ENCODE results near the gene ESYT3. TPM values are rescaled to one million over a fixed set of nuclear protein-coding genes. Genes with fewer than 3 reads are reported as not detected.
"Not testable (repeated sequence)": the region's sequence is repeated elsewhere in the genome, so short reads cannot be mapped to it uniquely, and the experiment has no call there.

The ESYT3 gene
- total RNA-seq, 1 experiment from 2014 or later, result 0.17 TPM

GRCh38 chr3:138461896-138462295 lies 27.5 kb downstream of the ESYT3 start:
- DNase-seq (ENCODE audit: low spot score), result no peak

GRCh38 chr3:138463724-138464490 lies 29.5 kb downstream of the ESYT3 start:
- DNase-seq (ENCODE audit: low spot score), result no peak

GRCh38 chr3:138464491-138464860 lies 30.1 kb downstream of the ESYT3 start:
- no peak for DNase-seq (ENCODE audit: low spot score)

- DNase-seq (ENCODE audit: low spot score), result no peak
Observed at GRCh38 chr3:138465451-138465850, 31.0 kb downstream of the ESYT3 start.

GRCh38 chr3:138465925-138466324 lies 31.5 kb downstream of the ESYT3 start:
- DNase-seq (ENCODE audit: low spot score), result no peak

GRCh38 chr3:138467931-138468330 lies 33.5 kb downstream of the ESYT3 start:
- no peak for DNase-seq (ENCODE audit: low spot score)

GRCh38 chr3:138468451-138468850 lies 34.0 kb downstream of the ESYT3 start:
- no peak for DNase-seq (ENCODE audit: low spot score)

GRCh38 chr3:138468886-138469285 lies 34.5 kb downstream of the ESYT3 start:
- peak; percentile 50 for DNase-seq (ENCODE audit: low spot score)

- no peak for DNase-seq (ENCODE audit: low spot score)
Observed at GRCh38 chr3:138469874-138470273, 35.5 kb downstream of the ESYT3 start.

GRCh38 chr3:138470687-138471086 lies 36.3 kb downstream of the ESYT3 start:
- DNase-seq (ENCODE audit: low spot score), result no peak

GRCh38 chr3:138471481-138471880 lies 37.1 kb downstream of the ESYT3 start:
- no peak for DNase-seq (ENCODE audit: low spot score)

- no peak for DNase-seq (ENCODE audit: low spot score)
Observed at GRCh38 chr3:138472141-138472825, 37.9 kb downstream of the ESYT3 start.

GRCh38 chr3:138473391-138473790 lies 39.0 kb downstream of the ESYT3 start:
- DNase-seq (ENCODE audit: low spot score), result no peak

GRCh38 chr3:138474163-138474562 lies 39.7 kb downstream of the ESYT3 start:
- DNase-seq (ENCODE audit: low spot score), result no peak

GRCh38 chr3:138476526-138476925 lies 42.1 kb downstream of the ESYT3 start:
- DNase-seq (ENCODE audit: low spot score), result no peak

GRCh38 chr3:138477120-138477519 lies 42.7 kb downstream of the ESYT3 start:
- no peak for DNase-seq (ENCODE audit: low spot score)

GRCh38 chr3:138477801-138478200 lies 43.4 kb downstream of the ESYT3 start:
- no peak for DNase-seq (ENCODE audit: low spot score)

GRCh38 chr3:138479438-138479863 lies 45.0 kb downstream of the ESYT3 start:
- DNase-seq (ENCODE audit: low spot score), result peak; percentile 51

- not testable (repeated sequence) for DNase-seq (ENCODE audit: low spot score)
Observed at GRCh38 chr3:138484672-138485071, 50.3 kb downstream of the ESYT3 start.

- not testable (repeated sequence) for DNase-seq (ENCODE audit: low spot score)
Observed at GRCh38 chr3:138486580-138486979, 52.2 kb downstream of the ESYT3 start.

- no peak for DNase-seq (ENCODE audit: low spot score)
Observed at GRCh38 chr3:138491971-138492370, 57.6 kb downstream of the ESYT3 start.

- DNase-seq (ENCODE audit: low spot score), result no peak
Observed at GRCh38 chr3:138492980-138493675, 58.7 kb downstream of the ESYT3 start.

Data from H4 (cell line).